ENCODE data around the gene CDH26. TPM values are rescaled to one million over a fixed set of nuclear protein-coding genes. Genes with fewer than 3 reads are reported as not detected.
A peak's percentile ranks its signal among the peaks of the same experiment; 100 is the strongest.

Gene CDH26
- polyA plus RNA-seq, 3 donors, result 1.3 to 3.0 (median 2.0) TPM

DNA sequence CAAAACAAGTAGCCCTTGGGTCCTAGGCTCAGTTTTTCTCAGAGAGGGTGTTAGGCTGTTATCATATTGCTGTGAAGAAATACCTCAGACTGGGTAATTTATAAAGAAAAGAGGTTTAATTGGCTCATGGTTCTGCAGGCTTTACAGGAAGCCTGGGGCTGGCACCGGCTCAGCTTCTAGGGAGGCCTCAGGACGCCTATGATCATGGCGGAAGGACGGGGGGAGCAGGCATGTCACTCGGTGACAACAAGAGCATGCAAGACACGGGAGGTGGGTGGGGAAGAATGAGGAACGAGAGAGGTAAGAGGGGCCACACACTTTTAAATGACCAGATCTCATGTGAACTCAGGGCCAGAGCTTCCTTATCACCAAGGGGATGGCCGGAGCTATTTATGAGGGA is 26.9 kb downstream of the CDH26 start:
- peak overlapping the region; percentile 40 for H3K4me2 ChIP-seq (replicated peaks; ENCODE audit: extremely low read depth, low read length, poor library complexity, severe bottlenecking)
- Mint-ChIP-seq H3K36me3 (peaks cover 9 to 17% of the 10 kb centered on the region in 2 donors), H3K4me1 (peaks cover 39% of the 10 kb centered on the region), H3K4me3 (peak overlapping the region in 1 of 2 donors; percentile 5), H3K9me3 (peaks cover 0 to 13% (median 4%) of the 10 kb centered on the region in 7 donors), H3K27ac (peak overlapping the region; percentile 9 to 98 (median 93)), H3K27me3 (ENCODE audit: low read depth in 3 of 3) (peaks cover 0 to 2% (median 0%) of the 10 kb centered on the region in 3 donors)
- intact Hi-C loops (cut with micrococcal nuclease), result no loop called here
- 33% methylated on average over 4 of the region's 8 CpGs for WGBS (ENCODE audit: insufficient coverage)
- H4K20me1 ChIP-seq (ENCODE audit: insufficient read depth, low read length), result no peaks in the 10 kb centered on the region
- H3K9ac ChIP-seq (ENCODE audit: insufficient read depth, low read length, poor library complexity, severe bottlenecking), result peak overlapping the region; percentile 41
- H3K79me2 ChIP-seq (ENCODE audit: insufficient read depth, low read length), result no peaks in the 10 kb centered on the region
- peak overlapping the region in 1 of 3 experiments; percentile 18 for H3K4me3 ChIP-seq (replicated peaks in 1 of 3; ENCODE audit: low read depth in 2 of 3, low read length in 3 of 3)
- TF ChIP-seq CTCF (IDR thresholded peaks at IDR 0.05), result no peak
- H3K9me3 ChIP-seq (replicated peaks in 1 of 2; ENCODE audit: control insufficient read depth in 1 of 2, insufficient read depth in 1 of 2, low read length in 2 of 2), result no peaks in the 10 kb centered on the region
- no peaks in the 10 kb centered on the region for H3K36me3 ChIP-seq (replicated peaks in 1 of 2; ENCODE audit: control insufficient read depth in 1 of 2, insufficient read depth in 2 of 2, low read length in 2 of 2)
- peak overlapping the region; percentile 57 to 84 for H3K27ac ChIP-seq (ENCODE audit: low read depth in 1 of 2, low read length in 2 of 2)
- H3K4me1 ChIP-seq (ENCODE audit: control insufficient read depth in 1 of 2, insufficient read depth in 2 of 2, low read length in 2 of 2), result peaks cover 31 to 36% of the 10 kb centered on the region in 2 donors
- DNase-seq, result no peak
- peak overlapping the region; percentile 86 for H2AFZ ChIP-seq (ENCODE audit: insufficient read depth, low read depth, low read length, poor library complexity, severe bottlenecking)
- H3K27me3 ChIP-seq (ENCODE audit: control insufficient read depth in 2 of 2, insufficient read depth in 2 of 2, low read length in 2 of 2), result no peaks in the 10 kb centered on the region

GRCh38 chr20:59985864-59986263 is 27.6 kb downstream of the CDH26 start:
- H3K4me1 ChIP-seq (ENCODE audit: control insufficient read depth in 1 of 2, insufficient read depth in 2 of 2, low read length in 2 of 2), result peaks cover 37 to 42% of the 10 kb centered on the region in 2 donors
- intact Hi-C loops (cut with micrococcal nuclease), result no loop called here

More at GRCh38 chr20:59985864-59986263, 27.6 kb downstream of the CDH26 start:
- DNase-seq, result peak; percentile 25 to 49 (median 44)
- no peak overlapping the region for H3K4me2 ChIP-seq (replicated peaks; ENCODE audit: extremely low read depth, low read length, poor library complexity, severe bottlenecking)
- Mint-ChIP-seq H3K4me3 (no peak overlapping the region), H3K36me3 (peaks cover 9 to 17% of the 10 kb centered on the region in 2 donors), H3K27ac (peak overlapping the region in 5 of 7 donors; percentile 13 to 98 (median 68)), H3K27me3 (ENCODE audit: low read depth in 3 of 3) (peaks cover 0 to 2% (median 0%) of the 10 kb centered on the region in 3 donors), H3K9me3 (peaks cover 0 to 11% (median 3%) of the 10 kb centered on the region in 7 donors), H3K4me1 (peaks cover 44% of the 10 kb centered on the region)
- no peaks in the 10 kb centered on the region for H3K9me3 ChIP-seq (replicated peaks in 1 of 2; ENCODE audit: control insufficient read depth in 1 of 2, insufficient read depth in 1 of 2, low read length in 2 of 2)
- H3K27me3 ChIP-seq (ENCODE audit: control insufficient read depth in 2 of 2, insufficient read depth in 2 of 2, low read length in 2 of 2), result no peaks in the 10 kb centered on the region
- H3K79me2 ChIP-seq (ENCODE audit: insufficient read depth, low read length), result no peaks in the 10 kb centered on the region
- H3K9ac ChIP-seq (ENCODE audit: insufficient read depth, low read length, poor library complexity, severe bottlenecking), result no peak overlapping the region
- no peaks in the 10 kb centered on the region for H3K36me3 ChIP-seq (replicated peaks in 1 of 2; ENCODE audit: control insufficient read depth in 1 of 2, insufficient read depth in 2 of 2, low read length in 2 of 2)
- no peaks in the 10 kb centered on the region for H4K20me1 ChIP-seq (ENCODE audit: insufficient read depth, low read length)
- H3K27ac ChIP-seq (ENCODE audit: low read depth in 1 of 2, low read length in 2 of 2), result peak overlapping the region in 1 of 2 donors; percentile 84
- no CpG with 5 or more reads among the region's 3 CpGs for WGBS (ENCODE audit: insufficient coverage)
- TF ChIP-seq CTCF (IDR thresholded peaks at IDR 0.05), result peak; percentile 56
- no peak overlapping the region for H3K4me3 ChIP-seq (replicated peaks in 1 of 3; ENCODE audit: low read depth in 2 of 3, low read length in 3 of 3)
- H2AFZ ChIP-seq (ENCODE audit: insufficient read depth, low read depth, low read length, poor library complexity, severe bottlenecking), result no peak overlapping the region
